ENCODE results near the gene RAD51AP2.
"Not testable (repeated sequence)": the region's sequence is repeated elsewhere in the genome, so short reads cannot be mapped to it uniquely, and the experiment has no call there.

The RAD51AP2 gene

GRCh38 chr2:17517481-17518211 lies 594 bp downstream of the RAD51AP2 start:
- H3K27me3 Mint-ChIP-seq, result peaks cover 12% of the 10 kb centered on the region
- no peak for DNase-seq
- H3K4me3 Mint-ChIP-seq, result no peak overlapping the region
- no peaks in the 10 kb centered on the region for H3K4me1 Mint-ChIP-seq
- no peak overlapping the region for H3K27ac Mint-ChIP-seq
- no peaks in the 10 kb centered on the region for H3K36me3 Mint-ChIP-seq
- H3K9me3 Mint-ChIP-seq, result no peaks in the 10 kb centered on the region
- CTCF ChIA-PET, result no interaction called here

- no peaks in the 10 kb centered on the region for H3K4me1 Mint-ChIP-seq
- DNase-seq, result no peak
- H3K4me3 Mint-ChIP-seq, result no peak overlapping the region
- CTCF ChIA-PET, result no interaction called here
- H3K27me3 Mint-ChIP-seq, result peaks cover 12% of the 10 kb centered on the region
- no peaks in the 10 kb centered on the region for H3K36me3 Mint-ChIP-seq
- no peaks in the 10 kb centered on the region for H3K9me3 Mint-ChIP-seq
- no peak overlapping the region for H3K27ac Mint-ChIP-seq
These were observed 2.6 kb downstream of the RAD51AP2 start for GRCh38 chr2:17515652-17516051.

- CTCF ChIA-PET, result no interaction called here
- DNase-seq, result no peak
- H3K36me3 Mint-ChIP-seq, result no peaks in the 10 kb centered on the region
- H3K4me1 Mint-ChIP-seq, result no peaks in the 10 kb centered on the region
- H3K27me3 Mint-ChIP-seq, result no peaks in the 10 kb centered on the region
- no peaks in the 10 kb centered on the region for H3K9me3 Mint-ChIP-seq
- H3K27ac Mint-ChIP-seq, result no peak overlapping the region
- no peak overlapping the region for H3K4me3 Mint-ChIP-seq
These were observed 11.3 kb downstream of the RAD51AP2 start for GRCh38 chr2:17506736-17507616.

GRCh38 chr2:17497718-17498117 lies 20.5 kb downstream of the RAD51AP2 start:
- Mint-ChIP-seq H3K27me3 (no peaks in the 10 kb centered on the region), H3K4me3 (no peak overlapping the region), H3K36me3 (no peaks in the 10 kb centered on the region), H3K27ac (no peak overlapping the region), H3K9me3 (no peaks in the 10 kb centered on the region), H3K4me1 (no peaks in the 10 kb centered on the region)
- DNase-seq, result no peak
- CTCF ChIA-PET, result interaction anchor here (0.6 kb wide), 1 partner anchor 50 kb away, joined by 3 read pairs; no protein-coding TSS in a partner anchor

GRCh38 chr2:17495590-17495989 lies 22.6 kb downstream of the RAD51AP2 start:
- H3K4me1 Mint-ChIP-seq, result no peaks in the 10 kb centered on the region
- H3K9me3 Mint-ChIP-seq, result no peaks in the 10 kb centered on the region
- H3K36me3 Mint-ChIP-seq, result no peaks in the 10 kb centered on the region
- H3K27me3 Mint-ChIP-seq, result no peaks in the 10 kb centered on the region
- CTCF ChIA-PET, result no interaction called here
- no peak overlapping the region for H3K27ac Mint-ChIP-seq
- no peak overlapping the region for H3K4me3 Mint-ChIP-seq
- no peak for DNase-seq

- H3K9me3 Mint-ChIP-seq, H3K27me3 Mint-ChIP-seq, H3K4me3 Mint-ChIP-seq, DNase-seq, CTCF ChIA-PET, H3K36me3 Mint-ChIP-seq, H3K4me1 Mint-ChIP-seq, H3K27ac Mint-ChIP-seq: not testable (repeated sequence)
These were observed 28.1 kb downstream of the RAD51AP2 start for GRCh38 chr2:17490165-17490564.

GRCh38 chr2:17488610-17489009 lies 29.6 kb downstream of the RAD51AP2 start:
- H3K4me1 Mint-ChIP-seq, H3K36me3 Mint-ChIP-seq, DNase-seq, H3K27ac Mint-ChIP-seq, CTCF ChIA-PET, H3K9me3 Mint-ChIP-seq, H3K27me3 Mint-ChIP-seq, H3K4me3 Mint-ChIP-seq: not testable (repeated sequence)

- H3K9me3 Mint-ChIP-seq, result no peaks in the 10 kb centered on the region
- no peak overlapping the region for H3K4me3 Mint-ChIP-seq
- H3K27ac Mint-ChIP-seq, result no peak overlapping the region
- DNase-seq, result no peak
- CTCF ChIA-PET, result no interaction called here
- H3K27me3 Mint-ChIP-seq, result no peaks in the 10 kb centered on the region
- H3K36me3 Mint-ChIP-seq, result no peaks in the 10 kb centered on the region
- no peaks in the 10 kb centered on the region for H3K4me1 Mint-ChIP-seq
These were observed 34.7 kb downstream of the RAD51AP2 start for GRCh38 chr2:17483496-17483895.

- no peaks in the 10 kb centered on the region for H3K4me1 Mint-ChIP-seq
- H3K27me3 Mint-ChIP-seq, result no peaks in the 10 kb centered on the region
- CTCF ChIA-PET, result no interaction called here
These were observed 35.6 kb downstream of the RAD51AP2 start for GRCh38 chr2:17482651-17483050.

GRCh38 chr2:17479875-17480274 lies 38.4 kb downstream of the RAD51AP2 start:
- H3K27ac Mint-ChIP-seq, result no peak overlapping the region
- H3K36me3 Mint-ChIP-seq, result no peaks in the 10 kb centered on the region
- H3K4me3 Mint-ChIP-seq, result no peak overlapping the region
- H3K4me1 Mint-ChIP-seq, result no peaks in the 10 kb centered on the region
- DNase-seq, result no peak
- H3K27me3 Mint-ChIP-seq, result no peaks in the 10 kb centered on the region
- no peaks in the 10 kb centered on the region for H3K9me3 Mint-ChIP-seq
- CTCF ChIA-PET, result no interaction called here

More at GRCh38 chr2:17482651-17483050, 35.6 kb downstream of the RAD51AP2 start:
- H3K27ac Mint-ChIP-seq, result no peak overlapping the region
- DNase-seq, result no peak
- no peaks in the 10 kb centered on the region for H3K36me3 Mint-ChIP-seq
- no peak overlapping the region for H3K4me3 Mint-ChIP-seq
- H3K9me3 Mint-ChIP-seq, result no peaks in the 10 kb centered on the region

GRCh38 chr2:17476830-17477229 lies 41.4 kb downstream of the RAD51AP2 start:
- H3K36me3 Mint-ChIP-seq, result no peaks in the 10 kb centered on the region
- no peaks in the 10 kb centered on the region for H3K4me1 Mint-ChIP-seq
- no peak overlapping the region for H3K4me3 Mint-ChIP-seq
- DNase-seq, result no peak
- H3K27ac Mint-ChIP-seq, result no peak overlapping the region
- CTCF ChIA-PET, result no interaction called here
- no peaks in the 10 kb centered on the region for H3K9me3 Mint-ChIP-seq
- H3K27me3 Mint-ChIP-seq, result no peaks in the 10 kb centered on the region

- Mint-ChIP-seq H3K4me1 (no peaks in the 10 kb centered on the region), H3K27ac (no peak overlapping the region), H3K9me3 (no peaks in the 10 kb centered on the region), H3K36me3 (no peaks in the 10 kb centered on the region), H3K27me3 (no peaks in the 10 kb centered on the region), H3K4me3 (no peak overlapping the region)
- CTCF ChIA-PET, result no interaction called here
- no peak for DNase-seq
These were observed 42.2 kb downstream of the RAD51AP2 start for GRCh38 chr2:17476064-17476463.

- Mint-ChIP-seq H3K27ac (no peak overlapping the region), H3K9me3 (peaks cover 7% of the 10 kb centered on the region), H3K27me3 (no peaks in the 10 kb centered on the region), H3K4me1 (no peaks in the 10 kb centered on the region), H3K4me3 (no peak overlapping the region), H3K36me3 (no peaks in the 10 kb centered on the region)
- DNase-seq, result no peak
- CTCF ChIA-PET, result no interaction called here
These were observed 43.0 kb downstream of the RAD51AP2 start for GRCh38 chr2:17475286-17475685.

GRCh38 chr2:17471979-17472378 lies 46.3 kb downstream of the RAD51AP2 start:
- no peak for DNase-seq
- H3K4me1 Mint-ChIP-seq, result no peaks in the 10 kb centered on the region
- CTCF ChIA-PET, result interaction anchor here (1.9 kb wide), 1 partner anchor 174 kb away, joined by 6 read pairs; no protein-coding TSS in a partner anchor
- H3K9me3 Mint-ChIP-seq, result peaks cover 9% of the 10 kb centered on the region
- H3K27ac Mint-ChIP-seq, result no peak overlapping the region
- no peaks in the 10 kb centered on the region for H3K36me3 Mint-ChIP-seq
- no peak overlapping the region for H3K4me3 Mint-ChIP-seq
- H3K27me3 Mint-ChIP-seq, result no peaks in the 10 kb centered on the region

Measured in activated naive CD4-positive, alpha-beta T cell treated with anti-CD3 and anti-CD28 coated beads, Interleukin-2, amount 10 ng/mL, durations not matched to agents 7 days and 5 days (primary cell).